Forelimb muscle (tissue), 1 donor: ENCODE data around the gene TCF7L1. TPM values are rescaled to one million over a fixed set of nuclear protein-coding genes. Genes with fewer than 3 reads are reported as not detected.
A peak's percentile ranks its signal among the peaks of the same experiment; 100 is the strongest.

Experiments used
- DNase-seq: peaks from one replicate; pipeline ENCODE4 v3.0.0-alpha.2; 2013; ENCODE audit warnings: low read depth
- polyA plus RNA-seq: library from polyadenylated mRNA; unstranded; fragments of 120-200 nt; gene quantifications from one replicate; pipeline ENCODE4 v1.2.1, GENCODE V29; 2013; ENCODE audit not compliant: insufficient read length

Gene TCF7L1
- polyA plus RNA-seq, 1 donor: 34.6 TPM

DNA sequence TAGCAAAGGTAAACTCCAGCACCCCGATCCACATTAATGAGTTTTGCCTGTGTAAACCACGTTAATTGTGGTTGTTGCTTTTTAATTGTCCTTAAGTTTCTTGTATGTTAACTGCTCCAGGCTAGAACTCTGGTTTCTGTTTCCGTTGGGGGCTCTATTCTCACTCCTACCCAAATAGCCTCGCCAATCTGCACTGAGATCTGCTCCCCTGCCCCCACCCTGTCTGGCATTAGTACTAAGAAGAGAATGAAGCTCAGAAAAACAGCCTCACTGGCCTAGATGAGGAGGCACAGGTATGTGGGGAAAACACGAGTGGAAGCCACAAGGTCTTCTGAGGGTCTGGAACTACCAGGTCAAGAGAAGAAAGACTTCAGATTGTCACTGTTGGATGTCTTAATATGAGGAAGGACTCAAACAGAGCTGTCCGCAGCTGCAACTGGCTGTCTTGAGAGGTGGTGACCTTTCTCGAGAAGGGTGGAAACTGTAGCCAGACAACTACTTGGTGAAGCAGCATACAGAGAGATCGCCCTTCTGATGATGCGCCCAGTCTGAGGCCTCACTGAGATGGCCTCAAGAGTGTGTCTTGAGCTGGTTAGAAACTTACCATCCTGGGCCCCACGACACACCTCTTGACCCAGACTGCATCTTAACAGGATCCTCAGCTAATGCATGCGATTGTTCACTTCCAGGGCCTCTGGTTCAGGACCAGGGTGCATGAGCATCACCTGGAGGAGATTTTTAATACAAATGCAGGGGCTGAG lies 121.5 kb downstream of the TCF7L1 start:
- DNase-seq: no peak

DNA sequence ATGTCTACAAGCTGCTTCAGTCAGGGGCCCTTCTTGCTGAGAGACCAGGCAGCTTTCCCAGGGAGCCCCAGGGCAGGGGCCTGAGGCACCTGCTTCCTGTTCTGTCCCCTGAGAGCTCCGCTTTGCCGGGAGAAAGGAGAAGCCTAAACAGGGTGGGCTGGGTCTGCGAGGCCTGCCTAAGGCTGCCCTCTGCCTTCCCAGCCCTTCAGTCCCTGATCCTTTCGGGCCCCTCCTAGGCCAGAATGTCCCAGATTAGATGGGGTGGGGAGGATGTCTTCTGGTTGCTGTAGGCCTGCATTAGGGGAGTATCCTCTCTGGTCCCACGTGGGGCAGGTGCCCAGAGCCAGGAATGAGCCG lies 122.2 kb downstream of the TCF7L1 start:
- no peak for DNase-seq

DNA sequence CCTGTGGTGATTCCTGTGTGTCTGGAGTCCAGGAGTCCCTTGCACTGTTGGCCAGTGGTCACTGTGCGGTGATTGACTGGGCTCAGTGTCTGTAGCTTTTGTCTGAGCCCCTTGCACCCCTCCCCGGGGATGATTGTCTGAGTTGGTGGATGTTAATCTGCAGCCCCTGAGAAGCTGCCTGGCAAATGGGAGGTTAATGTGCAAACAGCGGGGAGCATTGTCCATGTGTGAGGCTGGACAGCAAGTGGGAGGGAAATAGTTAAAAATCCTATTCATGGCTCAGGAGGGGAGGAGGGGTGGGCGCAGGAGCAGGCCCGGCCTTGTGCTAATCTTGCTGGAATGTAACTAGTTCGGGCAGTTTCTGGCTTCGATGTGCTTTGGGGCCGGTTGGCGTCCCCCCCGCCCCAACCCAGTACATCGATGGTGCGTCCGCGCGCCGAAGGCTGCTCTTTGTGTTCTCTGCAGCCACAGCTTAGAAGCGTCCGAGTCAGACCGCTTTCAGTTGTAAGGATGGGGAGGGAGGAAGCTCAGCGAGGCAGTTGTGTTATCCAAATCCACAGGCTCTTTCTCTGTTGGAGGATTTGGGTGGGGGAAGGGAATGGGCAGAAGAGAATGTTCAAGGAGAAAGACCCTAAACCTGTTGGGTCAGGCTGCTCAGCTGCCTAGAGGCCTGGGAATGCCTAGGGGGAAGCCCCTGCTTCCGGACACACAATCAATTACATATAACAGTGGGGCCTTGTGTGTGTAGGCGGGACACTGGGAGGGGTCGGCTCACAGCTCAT lies 122.8 kb downstream of the TCF7L1 start:
- no peak for DNase-seq

DNA sequence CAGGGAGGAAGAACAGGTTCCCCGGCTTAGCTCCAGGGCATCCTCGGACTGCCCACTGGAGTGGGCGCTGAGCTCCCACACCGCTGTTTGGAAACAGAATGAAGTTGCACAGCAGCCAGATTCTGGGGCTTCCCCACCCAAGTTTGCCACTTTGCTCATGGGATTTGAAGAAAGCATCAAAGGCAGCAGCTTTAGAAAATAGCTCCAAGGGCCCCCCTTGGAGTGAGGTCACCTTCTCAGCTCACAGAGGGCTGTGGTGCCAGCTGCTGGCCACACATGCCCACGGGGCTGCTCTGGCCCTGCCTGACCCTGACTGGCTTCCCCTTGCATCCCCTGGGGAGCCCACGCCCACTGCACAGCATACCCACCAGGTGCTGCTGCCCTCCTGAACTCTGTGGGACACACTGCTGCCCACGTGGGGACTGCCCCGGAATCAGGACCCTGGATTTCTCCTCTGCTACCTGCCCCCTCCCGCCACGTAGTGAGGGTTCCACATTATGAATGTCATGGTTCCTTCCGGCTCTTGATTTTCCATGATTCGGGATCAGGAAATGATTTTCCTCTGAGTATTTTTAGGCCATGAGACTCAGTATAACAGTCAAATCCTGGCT lies 124.3 kb downstream of the TCF7L1 start:
- DNase-seq: no peak

DNA sequence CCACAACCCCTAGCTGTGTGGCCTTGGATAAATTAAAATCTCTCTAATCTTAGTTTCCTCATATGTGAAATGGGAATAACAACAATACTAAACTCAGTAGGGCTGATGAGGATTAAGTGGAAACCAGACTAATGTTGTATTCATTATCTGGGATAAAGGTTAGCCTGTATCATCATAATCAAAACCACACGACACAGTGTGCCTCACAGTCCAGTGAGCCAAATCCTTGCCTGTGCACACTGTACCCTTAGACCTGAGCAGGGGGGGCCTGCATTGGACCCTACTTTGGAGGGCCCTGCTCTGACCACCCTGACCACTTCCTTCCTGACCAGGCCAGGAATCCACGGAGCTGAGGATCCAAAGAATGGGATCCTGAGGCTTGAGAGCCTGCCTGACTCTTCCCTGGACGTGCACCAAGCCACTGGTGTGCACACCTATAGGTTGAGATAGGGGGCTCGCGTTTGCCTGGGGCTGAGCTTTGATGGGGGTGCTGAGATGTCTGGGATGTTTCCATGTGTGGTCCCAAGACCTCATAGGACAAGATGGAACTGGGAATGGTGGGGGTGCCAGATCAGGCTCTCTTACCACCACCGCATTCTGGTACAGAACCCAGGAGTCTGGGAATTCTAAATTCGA lies 124.9 kb downstream of the TCF7L1 start:
- DNase-seq: no peak

DNA sequence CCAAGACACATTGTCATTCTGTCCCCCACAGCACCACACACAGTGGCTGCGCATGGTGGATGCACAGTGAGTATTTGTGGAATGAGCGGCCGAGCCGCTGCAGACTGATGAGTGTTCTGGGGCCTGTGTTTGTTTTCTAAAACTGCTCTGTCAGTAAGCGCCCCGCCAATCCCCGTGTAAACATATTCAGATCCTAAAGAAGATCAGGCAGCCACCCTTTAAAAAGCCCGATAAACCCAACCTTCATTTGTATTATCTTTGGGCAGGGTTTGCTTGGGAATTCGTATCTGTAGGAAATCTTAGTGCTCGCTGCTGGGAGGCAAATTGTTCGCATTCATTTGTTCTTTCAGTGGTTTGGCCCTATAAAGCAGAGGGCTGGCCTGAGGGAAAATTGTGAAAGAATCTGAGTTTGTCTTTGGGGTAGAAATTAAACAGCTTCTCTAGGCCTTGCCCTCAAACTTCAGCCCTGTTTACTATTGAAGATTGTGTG lies 126.0 kb downstream of the TCF7L1 start:
- DNase-seq: no peak

DNA sequence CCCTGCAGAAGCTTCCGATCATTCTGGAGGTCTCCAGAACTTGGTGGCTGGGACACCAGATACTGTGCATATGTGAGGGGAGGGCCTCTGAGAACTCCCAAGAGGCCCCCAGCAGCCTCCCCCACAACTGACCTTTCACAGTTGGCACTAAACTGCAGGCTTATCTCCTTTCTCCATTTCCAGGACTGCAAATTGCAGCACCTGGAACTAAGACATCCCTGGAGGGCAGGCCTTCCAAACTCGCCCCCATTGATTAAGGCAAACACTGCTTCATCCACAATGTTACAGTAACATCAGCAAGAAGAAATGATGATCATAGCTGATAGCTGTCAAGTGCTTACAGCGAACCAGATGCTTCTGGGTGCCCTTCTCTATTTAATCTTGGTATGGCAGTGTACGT lies 126.7 kb downstream of the TCF7L1 start:
- DNase-seq: no peak

DNA sequence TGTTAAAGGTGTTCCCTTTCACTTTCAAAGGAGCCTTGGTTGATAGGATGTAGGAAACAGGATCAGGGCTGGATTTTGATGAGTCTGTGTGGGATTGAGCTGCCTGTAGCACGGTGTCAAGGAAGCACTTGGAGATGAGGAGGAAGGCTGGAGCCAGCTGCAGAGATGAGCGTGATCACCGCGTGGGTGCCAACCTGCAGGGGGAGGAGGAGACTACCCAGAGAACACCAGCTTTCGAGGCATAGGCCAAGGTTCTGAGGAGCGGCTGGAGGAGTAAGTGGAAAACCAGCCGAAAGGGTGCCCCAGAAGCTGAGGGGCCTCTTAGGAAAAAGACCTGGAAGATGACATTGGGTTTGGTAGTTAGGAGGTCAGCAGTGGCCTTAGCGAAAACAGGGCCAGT lies 130.4 kb downstream of the TCF7L1 start:
- no peak for DNase-seq

DNA sequence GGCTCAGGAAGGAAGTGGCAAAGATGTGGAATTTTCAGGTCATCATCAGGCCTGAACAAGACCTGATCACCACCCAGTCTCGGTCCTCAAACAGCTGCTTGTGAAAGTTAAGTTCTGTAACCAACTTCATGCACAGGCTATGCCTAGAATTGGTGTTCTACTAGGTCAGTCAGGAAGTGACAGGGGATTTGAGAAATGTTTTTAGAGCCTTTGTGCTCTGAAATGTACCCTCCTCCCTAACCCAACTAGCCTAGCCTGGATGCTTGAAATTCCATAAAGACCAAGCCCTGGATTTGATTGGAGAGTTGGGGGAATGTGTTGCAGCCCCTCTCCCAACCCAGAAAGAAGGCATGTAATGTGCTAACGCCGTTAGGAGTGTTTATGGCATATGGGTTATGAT lies 131.3 kb downstream of the TCF7L1 start:
- DNase-seq: no peak

DNA sequence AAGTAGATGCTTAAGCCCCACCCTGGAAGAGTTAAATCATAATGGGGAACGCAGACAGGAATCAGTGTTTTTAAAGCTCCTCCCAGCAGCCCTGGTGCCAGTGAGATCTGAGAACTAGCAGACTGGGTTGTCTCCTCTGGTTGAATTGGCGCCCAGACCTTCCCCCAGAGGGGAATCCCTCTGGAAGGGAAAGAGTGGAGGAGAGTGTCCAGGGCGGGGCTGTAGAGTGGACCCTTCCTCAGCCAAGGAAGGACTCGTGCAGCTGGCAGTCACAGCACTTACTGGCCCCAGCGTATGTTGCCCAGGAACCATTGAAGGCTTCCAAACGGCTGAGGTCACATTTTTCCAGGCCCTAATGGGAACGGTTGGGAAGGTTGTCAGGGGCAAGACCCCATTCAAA lies 132.1 kb downstream of the TCF7L1 start:
- DNase-seq: no peak

DNA sequence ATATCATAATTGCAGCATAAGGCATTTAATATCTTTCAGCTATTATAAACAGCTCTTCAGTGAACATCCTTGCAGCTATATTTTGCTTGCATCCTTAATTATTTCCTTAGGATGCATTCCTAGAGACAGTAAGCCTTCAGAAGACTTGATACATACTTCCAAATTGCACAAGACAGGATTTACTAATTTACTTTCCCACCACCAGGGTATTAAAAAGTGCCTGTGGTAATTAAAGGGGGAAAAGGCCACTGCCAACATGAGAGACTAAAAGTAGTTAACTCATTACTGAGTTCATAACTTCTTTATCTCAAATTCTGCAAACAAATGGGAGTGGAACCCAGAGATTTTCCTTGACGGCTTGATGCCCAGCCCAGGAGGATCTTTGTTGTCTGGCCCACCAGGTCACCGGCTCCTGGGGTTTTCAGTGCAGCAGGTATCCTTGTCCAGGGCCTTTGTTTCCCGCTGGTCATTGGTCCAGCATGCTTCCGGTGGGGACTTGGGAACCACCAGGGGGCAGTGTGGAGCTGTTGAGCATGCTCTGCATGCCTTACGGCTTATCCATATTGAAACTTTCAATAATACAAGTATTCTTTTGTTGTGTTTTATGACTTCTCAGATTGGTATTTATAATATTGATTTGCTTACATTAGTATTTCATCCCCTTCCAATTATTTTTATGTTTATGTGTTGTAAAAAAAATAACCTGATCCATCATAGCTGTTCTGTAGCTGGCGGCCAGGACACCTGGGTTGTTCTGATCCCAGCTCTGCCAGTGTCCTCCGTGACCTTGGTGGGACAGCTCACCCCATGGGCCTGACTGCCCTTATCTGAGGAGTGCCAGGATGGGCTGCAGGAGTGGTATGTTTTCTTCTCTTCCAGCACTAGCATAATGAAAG lies 133.2 kb downstream of the TCF7L1 start:
- no peak for DNase-seq

DNA sequence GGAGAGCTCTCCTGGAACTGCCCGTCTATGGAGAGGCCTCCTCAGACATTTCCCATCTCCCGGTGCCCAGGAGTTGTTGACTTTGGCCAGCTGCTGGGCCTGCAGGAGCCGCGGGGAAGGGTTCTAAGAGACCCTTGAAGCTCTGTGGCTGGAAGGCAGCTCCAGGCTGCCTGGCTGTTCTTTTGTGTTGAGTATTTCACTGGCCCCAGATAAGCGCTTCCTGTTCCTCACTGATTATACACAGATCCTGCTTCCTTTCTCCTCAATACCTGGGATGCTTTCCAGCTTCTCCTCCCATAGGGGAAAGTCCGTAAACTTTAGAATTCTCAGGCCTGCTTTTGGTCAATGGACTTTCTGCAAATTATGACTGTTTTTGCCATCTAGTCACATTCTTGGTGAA lies 136.8 kb downstream of the TCF7L1 start:
- DNase-seq: no peak

DNA sequence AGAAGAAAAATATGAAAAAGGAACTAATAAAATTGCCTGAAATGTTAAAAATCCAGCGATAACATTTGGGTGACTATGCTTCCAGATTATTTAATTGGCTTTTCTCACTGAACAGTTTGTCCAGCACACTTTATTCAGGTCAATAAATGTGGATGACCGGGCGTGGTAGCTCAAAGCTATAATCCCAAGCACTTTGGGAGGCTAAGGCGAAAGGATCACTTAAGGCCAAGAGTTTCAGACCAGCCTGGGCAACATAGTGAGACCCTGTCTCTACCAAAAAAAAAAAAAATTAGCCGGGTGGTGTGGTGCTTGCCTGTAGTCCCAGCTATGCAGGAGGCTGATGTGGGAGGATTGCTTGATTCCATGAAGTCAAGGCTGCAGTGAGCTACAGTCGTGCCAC lies 139.2 kb downstream of the TCF7L1 start:
- no peak for DNase-seq

DNA sequence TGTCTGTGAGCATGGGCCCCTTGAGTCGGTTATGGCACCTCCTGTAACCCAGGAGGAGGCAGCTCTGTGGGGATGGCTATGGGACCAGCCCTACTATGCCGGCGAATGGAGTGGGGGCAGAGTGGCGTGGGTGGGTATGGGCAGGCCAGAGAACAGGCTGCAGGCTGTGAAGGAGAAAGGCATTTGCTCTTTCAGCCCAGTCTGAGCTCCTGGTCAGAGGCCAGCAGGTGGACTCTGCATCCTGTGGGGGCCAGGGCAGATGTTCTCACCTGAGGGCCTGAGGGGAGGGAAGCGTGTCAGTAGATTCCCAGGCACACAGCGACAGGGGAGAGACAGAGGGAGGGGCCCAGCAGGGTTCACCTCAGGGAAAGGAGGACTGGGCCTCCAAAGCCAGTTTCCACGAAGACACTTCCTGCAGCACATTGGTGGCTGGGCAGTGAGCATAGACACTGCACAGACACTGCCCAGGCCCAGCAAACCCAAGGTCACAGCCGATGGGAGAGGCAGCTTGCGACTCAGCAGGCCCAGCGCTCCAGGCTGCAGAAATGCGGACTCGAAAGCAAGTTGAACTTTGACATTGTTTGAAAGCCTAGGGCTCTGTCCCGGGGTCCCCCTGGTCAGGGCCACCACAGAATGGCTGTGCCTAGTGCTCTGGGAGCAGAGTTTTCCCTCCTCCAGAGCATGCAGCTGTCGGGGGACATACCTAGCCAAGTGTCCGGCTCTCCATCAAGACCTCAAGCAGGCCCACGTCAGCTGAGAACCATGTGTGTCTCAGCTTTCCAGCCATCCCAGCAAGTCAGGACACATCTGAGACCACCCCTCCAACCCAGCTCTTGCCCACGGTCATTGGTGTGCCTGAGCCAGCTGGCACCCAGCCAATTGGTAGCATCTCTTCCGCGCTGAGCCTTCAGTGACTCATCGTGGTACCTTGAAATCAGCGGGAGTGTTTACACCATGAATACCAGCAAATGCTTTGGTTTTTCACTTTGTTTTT lies 140.8 kb downstream of the TCF7L1 start:
- no peak for DNase-seq

DNA sequence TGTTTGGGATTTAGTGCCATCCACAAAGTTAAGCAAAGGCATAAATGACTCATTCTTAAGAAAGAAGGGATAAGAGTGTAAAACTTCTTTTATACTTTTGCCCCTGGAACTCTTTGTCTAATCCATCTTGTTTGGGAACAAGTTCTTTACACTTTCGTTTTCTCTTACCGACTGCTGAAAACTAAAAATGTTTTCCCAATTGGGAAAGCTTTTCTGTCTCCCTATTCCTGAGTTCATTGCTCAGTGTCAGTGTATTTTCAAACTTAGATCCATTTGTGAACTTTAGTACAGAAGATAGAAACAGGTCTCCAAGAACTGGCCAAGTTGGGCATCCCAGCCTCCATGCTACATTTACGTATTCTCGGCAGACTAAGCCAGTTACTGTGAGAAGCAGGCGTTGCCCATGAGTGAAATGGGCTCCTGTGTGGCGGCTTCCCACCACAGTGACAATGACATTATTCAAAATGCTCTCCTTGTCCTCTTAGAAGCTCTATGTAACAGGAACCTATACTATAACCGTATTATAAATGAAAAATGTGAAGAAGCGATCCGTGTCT lies 142.9 kb downstream of the TCF7L1 start:
- no peak for DNase-seq

DNA sequence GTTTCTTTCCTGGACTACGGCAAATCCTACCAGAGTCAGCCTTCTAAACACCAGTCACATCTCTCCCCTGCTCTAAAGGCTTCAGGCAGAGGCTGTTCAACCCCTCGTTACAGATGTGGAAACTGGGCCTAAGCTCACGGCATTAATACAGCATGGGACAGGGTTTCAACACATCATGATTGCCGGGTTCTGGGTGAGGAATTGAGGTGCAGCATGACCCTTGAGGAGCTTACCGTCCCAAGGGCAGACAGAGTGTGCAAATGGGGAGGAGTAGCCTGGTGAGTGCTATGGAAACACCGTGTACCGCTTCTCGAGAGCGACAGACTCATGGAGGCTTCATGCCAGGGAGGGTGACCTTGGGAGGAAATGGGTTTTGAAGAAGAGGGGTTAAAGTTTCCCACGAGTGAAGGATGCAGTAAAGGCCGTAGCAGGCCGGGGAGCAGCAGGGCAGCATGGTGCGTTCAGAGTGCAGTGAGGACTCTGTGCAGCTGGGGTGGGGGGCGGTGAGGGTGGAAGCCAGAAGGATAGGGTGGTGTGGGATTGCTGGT lies 143.5 kb downstream of the TCF7L1 start:
- no peak for DNase-seq

DNA sequence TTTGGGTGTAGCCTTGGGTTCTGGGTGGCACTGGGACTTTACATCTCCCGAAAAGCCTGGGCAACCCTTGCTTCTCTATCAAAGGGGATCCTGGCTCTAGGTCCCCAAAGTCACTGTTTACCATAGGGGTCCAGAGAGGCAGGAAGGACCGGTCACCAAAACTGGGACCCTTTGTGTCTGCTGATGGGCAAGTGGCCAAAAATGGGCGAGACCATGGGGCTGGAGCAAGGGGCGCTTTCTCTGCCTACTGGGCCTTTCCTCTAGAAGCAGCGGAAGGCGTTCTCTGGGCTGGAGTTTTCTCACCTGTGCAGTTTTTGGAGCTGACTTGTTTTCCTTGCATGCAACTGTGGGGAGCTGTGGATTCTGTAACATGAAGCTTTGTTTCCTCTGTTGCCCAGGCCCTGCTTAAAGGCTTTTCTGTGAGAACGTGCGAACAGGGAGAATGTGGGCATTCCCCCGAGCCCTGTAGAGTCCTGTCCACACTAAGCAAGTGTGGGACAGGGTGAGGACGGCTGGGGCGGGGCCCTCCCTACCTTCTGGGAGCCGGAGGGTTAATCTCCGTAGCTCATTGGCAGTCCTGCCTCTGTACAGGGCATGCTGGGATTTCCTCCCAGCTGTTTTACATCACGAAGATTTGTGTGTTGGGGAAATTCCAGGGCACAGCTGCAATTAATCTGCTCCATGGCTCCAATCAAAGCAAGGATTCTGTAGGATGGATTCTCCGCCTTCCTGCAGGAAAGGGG lies 144.4 kb downstream of the TCF7L1 start:
- peak; percentile 87 for DNase-seq

DNA sequence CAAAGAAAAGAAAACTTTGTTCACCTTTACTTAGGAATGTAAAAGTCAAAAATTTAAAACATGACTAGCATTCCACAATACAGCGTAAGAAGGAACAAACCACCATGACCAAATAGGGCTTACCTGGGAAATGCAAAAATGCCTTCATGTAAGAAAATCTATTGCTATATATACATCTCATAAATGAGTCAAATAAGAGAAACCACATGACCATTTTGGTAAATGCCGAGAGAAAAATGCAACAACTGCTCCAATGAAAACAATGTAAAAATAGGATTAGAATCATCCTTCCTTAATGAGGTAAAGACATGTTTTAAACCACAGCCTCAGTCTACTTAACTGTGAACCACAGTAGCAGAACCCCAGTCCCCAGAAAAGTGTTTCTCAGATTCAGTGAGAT lies 145.2 kb downstream of the TCF7L1 start:
- no peak for DNase-seq

DNA sequence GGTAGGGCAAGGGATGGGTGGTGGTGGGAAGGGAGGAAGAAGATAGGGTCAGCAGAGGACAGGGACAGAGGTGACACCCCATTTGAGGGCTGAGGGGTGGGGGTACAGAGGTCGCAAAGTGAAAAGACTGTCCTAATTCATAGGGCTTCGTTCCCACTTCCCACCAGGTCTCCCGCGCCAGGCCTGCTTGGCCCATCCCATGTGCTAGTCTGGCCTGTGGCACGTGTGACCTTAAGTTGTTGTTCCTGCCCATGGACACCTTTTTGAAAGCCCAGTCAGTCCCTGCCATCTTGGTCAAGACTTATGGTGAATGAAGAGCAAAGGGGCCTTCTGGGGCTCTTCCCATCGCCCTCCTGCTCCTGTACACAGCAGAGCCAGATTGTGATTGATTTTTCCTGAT lies 148.4 kb downstream of the TCF7L1 start:
- no peak for DNase-seq
